Thyroid gland (tissue), 4 donors: ENCODE data around the gene ZNF181. TPM values are rescaled to one million over a fixed set of nuclear protein-coding genes. Genes with fewer than 3 reads are reported as not detected.

Experiments used
- DNase-seq, 2 donors: peaks; one replicate each; pipeline ENCODE4 v3.0.0-alpha.2; 2019
- H3K27ac ChIP-seq, 3 donors: fragments of 200-600 bp; sonication (generic); 1 replicate in 2 of 3; 2 replicates in 1 of 3; pipeline ENCODE4 v1.5.1; 2016 to 2019; ENCODE audit warnings: mild to moderate bottlenecking in 1 of 3, moderate library complexity in 1 of 3
- H3K27me3 ChIP-seq: fragments of 200-600 bp; sonication (generic); one replicate; pipeline ENCODE4 v1.5.1; 2019
- H3K36me3 ChIP-seq, 2 donors: fragments of 200-600 bp; sonication (generic); one replicate each; pipeline ENCODE4 v1.5.1; 2016 to 2019
- H3K4me1 ChIP-seq, 2 donors: fragments of 200-600 bp; sonication (generic); one replicate each; pipeline ENCODE4 v1.5.1; 2017 to 2019
- H3K4me3 ChIP-seq, 3 donors: fragments of 200-600 bp; sonication (generic); replicated peaks in 1 of 3; 1 replicate in 2 of 3; 2 replicates in 1 of 3; pipeline ENCODE4 v1.5.1; 2016; ENCODE audit warnings: mild to moderate bottlenecking in 1 of 3
- H3K9me3 ChIP-seq: fragments of 200-600 bp; sonication (generic); one replicate; pipeline ENCODE4 v1.5.1; 2017
- POLR2A ChIP-seq, 2 donors: fragments of 450-650 bp; IDR thresholded peaks; one replicate each; pipeline ENCODE4 v1.6.1; 2017; ENCODE audit warnings: antibody characterized with exemption in 2 of 2, mild to moderate bottlenecking in 2 of 2, moderate library complexity in 1 of 2
- WGBS, 2 donors: methylation state at CpG; one replicate each; pipeline ENCODE4 v1.1.5; 2017; 5-methylcytosine and 5-hydroxymethylcytosine counted together
- intact Hi-C: fragments of 100-400 bp; cut with DNase I; formaldehyde crosslinking; loops from one replicate; pipeline ENCODE4 v1.15.1; 2023
- total RNA-seq, 4 donors: library from RNA; depleted of rRNA; stranded (reverse); fragments of >200 nt; gene quantifications; one replicate each; pipeline ENCODE4 v1.2.3, GENCODE V29; 2016
- TF ChIP-seq, protein P1 (sequence below), 6 experiments: fragments of 200-600 bp in 3 of 6; fragments of 450-650 bp in 3 of 6; sonication (generic) in 3 of 6; IDR thresholded peaks; one replicate each; pipeline ENCODE4 v1.5.1; 2016 to 2019; ENCODE audit warnings: antibody characterized with exemption in 6 of 6, mild to moderate bottlenecking in 2 of 6, inconsistent platforms in 1 of 6, moderate library complexity in 1 of 6

The ZNF181 gene
- total RNA-seq, 4 donors from 2014 or later: 28.1 to 39.8 (median 36.0) TPM

DNA sequence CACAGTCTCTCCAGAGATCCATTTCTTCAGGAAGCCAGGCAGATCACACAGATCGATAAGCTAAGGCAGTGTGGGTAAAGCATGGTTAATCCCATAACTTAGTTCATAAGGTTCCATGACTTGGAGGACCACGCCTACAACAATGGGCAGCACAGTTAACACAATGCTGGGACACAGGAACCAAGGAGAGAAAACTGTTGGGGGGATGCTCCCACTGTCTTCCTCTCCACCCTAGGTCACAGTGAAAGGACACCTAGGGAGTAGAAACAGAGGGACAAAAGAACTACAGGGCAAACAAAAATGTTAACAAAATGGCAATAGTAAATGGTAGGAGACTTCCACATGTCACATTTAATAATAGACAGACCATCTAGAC lies 20.8 kb upstream of the ZNF181 start:
- Histone ChIP-seq H3K9me3 (no peaks in the 10 kb centered on the region), H3K36me3 (no peaks in the 10 kb centered on the region), H3K4me1 (no peaks in the 10 kb centered on the region), H3K27ac (no peak overlapping the region), H3K4me3 (no peak overlapping the region), H3K27me3 (no peaks in the 10 kb centered on the region)
- 77 to 88% methylated on average over 2 of the region's 2 CpGs for WGBS, 2 donors
- DNase-seq: no peak
- intact Hi-C loops: loop anchor here (5.0 to 10.0 kb wide), 2 partner anchors 76 to 208 kb away; no protein-coding TSS in a partner anchor
- TF ChIP-seq, protein P1, sequence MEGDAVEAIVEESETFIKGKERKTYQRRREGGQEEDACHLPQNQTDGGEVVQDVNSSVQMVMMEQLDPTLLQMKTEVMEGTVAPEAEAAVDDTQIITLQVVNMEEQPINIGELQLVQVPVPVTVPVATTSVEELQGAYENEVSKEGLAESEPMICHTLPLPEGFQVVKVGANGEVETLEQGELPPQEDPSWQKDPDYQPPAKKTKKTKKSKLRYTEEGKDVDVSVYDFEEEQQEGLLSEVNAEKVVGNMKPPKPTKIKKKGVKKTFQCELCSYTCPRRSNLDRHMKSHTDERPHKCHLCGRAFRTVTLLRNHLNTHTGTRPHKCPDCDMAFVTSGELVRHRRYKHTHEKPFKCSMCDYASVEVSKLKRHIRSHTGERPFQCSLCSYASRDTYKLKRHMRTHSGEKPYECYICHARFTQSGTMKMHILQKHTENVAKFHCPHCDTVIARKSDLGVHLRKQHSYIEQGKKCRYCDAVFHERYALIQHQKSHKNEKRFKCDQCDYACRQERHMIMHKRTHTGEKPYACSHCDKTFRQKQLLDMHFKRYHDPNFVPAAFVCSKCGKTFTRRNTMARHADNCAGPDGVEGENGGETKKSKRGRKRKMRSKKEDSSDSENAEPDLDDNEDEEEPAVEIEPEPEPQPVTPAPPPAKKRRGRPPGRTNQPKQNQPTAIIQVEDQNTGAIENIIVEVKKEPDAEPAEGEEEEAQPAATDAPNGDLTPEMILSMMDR (IDR thresholded peaks at IDR 0.05): no peak
- no peak for TF ChIP-seq POLR2A (IDR thresholded peaks at IDR 0.05)

DNA sequence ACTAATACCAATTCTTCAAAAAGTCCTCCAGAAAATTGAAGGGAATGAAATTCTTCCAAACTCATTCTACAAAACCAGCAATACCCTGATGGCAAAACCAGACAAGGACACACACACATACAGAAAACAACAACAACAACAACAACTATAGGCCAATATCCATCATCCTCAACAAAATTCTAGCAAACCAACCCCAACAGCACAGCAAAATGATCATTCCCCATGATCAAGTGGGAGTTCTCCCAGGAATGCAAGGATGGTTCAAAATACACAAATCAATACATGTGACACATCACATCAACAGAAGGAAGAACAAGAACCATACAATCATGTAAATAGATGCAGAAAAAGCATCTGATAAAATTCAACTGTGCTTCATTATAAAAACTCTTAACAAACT lies 18.7 kb upstream of the ZNF181 start:
- no peak overlapping the region for H3K4me3 ChIP-seq
- no peak for DNase-seq
- TF ChIP-seq, protein P1 (IDR thresholded peaks at IDR 0.05): no peak
- TF ChIP-seq POLR2A (IDR thresholded peaks at IDR 0.05): no peak
- intact Hi-C loops: loop anchor here (10.0 kb wide), 1 partner anchor 211 kb away; no protein-coding TSS in a partner anchor
- H3K27me3 ChIP-seq: no peaks in the 10 kb centered on the region
- no peaks in the 10 kb centered on the region for H3K4me1 ChIP-seq
- H3K27ac ChIP-seq: no peak overlapping the region
- no peaks in the 10 kb centered on the region for H3K36me3 ChIP-seq
- H3K9me3 ChIP-seq: no peaks in the 10 kb centered on the region

DNA sequence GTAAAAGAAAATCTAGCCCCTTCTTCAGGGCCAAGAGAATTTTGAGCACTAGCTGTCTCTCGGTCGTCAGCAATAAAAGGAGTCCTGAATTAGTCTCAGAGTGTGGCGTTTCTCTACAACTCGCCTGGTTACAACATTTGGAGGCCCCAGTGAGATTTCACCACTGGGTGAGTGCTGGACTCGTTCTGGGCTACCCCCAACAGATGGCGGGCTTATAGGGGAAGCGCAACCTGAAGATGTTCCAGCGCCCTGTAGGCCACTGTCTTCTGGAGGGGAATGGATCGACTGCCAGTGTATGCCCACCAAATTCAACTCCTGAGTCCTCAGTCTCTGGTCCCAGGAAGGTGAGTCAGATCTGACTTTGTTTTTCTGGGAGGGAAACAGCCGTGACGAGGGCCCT lies 11.7 kb upstream of the ZNF181 start:
- WGBS, 2 donors: 61 to 71% methylated on average over 10 to 11 of the region's 11 CpGs
- H3K27me3 ChIP-seq: no peaks in the 10 kb centered on the region
- no peak overlapping the region for H3K27ac ChIP-seq
- no peak for TF ChIP-seq POLR2A (IDR thresholded peaks at IDR 0.05)
- TF ChIP-seq, protein P1 (IDR thresholded peaks at IDR 0.05): no peak
- DNase-seq: no peak
- no peak overlapping the region for H3K4me3 ChIP-seq
- H3K4me1 ChIP-seq: no peaks in the 10 kb centered on the region
- H3K36me3 ChIP-seq: no peaks in the 10 kb centered on the region
- intact Hi-C loops: no loop called here
- no peaks in the 10 kb centered on the region for H3K9me3 ChIP-seq

DNA sequence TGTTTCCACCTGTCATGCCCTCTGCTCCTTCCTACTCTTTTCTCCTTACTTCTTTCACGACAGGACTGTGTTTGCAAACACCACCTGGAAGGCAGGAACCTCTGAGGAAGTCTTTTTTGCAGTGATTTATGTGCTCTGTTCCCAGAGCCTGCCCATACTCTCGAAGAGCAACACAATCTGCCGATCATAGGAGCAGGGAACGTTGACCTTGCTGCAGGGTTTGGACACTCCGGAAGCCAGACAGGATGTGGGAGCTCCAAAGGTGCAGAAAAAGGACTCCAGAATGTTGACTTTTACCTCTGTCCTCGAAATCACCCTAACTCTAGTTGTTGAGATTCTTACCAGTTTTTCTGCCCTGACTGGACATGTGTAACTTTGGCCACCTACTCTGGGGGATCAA lies 8.6 kb upstream of the ZNF181 start:
- intact Hi-C loops: no loop called here
- Histone ChIP-seq H3K9me3 (no peaks in the 10 kb centered on the region), H3K27me3 (no peaks in the 10 kb centered on the region), H3K36me3 (no peaks in the 10 kb centered on the region), H3K27ac (no peak overlapping the region), H3K4me3 (no peak overlapping the region), H3K4me1 (no peaks in the 10 kb centered on the region)
- 54 to 67% methylated on average over 6 of the region's 6 CpGs for WGBS, 2 donors
- TF ChIP-seq POLR2A (IDR thresholded peaks at IDR 0.05): no peak
- TF ChIP-seq, protein P1 (IDR thresholded peaks at IDR 0.05): no peak
- DNase-seq: no peak

DNA sequence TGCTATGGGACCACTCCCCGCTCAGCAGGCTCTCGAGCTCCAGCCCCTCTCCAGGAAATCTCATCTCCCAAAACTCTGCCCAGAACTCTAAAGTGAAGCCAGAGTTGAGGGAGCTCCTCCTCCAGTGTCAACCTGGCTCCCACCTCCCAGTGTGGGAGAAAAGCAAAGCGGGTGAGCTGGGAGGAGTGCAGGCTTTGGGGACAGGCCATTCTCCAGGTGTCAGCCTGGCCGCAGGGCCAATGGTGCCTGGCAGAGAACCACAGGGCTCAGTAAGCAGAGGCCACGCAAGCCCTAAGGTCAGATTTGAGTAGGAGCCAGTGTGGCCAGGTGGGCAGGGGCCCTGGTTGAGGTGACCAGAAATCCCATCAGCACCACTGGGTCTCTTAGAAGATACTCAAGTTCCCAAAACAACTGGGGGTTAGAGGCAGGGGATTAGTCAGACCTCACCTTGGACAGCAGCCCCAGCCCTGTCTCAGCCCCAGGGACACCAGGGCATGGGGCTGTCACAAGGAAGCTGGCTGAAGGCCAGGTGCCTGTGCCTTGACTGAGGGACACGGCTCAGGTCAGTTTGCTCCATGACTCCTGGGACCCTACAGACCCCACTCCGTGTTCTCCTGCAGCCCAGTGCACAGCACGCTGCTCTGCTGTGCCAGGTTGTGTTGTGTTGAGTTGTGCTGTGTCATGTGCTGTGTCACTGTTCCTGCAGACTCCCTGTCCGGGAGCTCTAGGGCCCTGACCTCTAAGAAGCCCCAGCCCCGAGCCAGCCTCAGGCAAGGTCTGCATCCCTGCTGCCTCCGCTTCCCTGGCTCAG lies 2.8 kb upstream of the ZNF181 start:
- WGBS, 2 donors: 80 to 87% methylated on average over 8 to 10 of the region's 11 CpGs
- intact Hi-C loops: no loop called here
- no peaks in the 10 kb centered on the region for H3K36me3 ChIP-seq
- H3K27me3 ChIP-seq: no peaks in the 10 kb centered on the region
- no peak overlapping the region for H3K27ac ChIP-seq
- H3K4me3 ChIP-seq: no peak overlapping the region
- no peak for TF ChIP-seq POLR2A (IDR thresholded peaks at IDR 0.05)
- TF ChIP-seq, protein P1 (IDR thresholded peaks at IDR 0.05): no peak
- H3K4me1 ChIP-seq: peaks cover 15 to 19% of the 10 kb centered on the region in 2 donors
- DNase-seq: no peak
- H3K9me3 ChIP-seq: no peaks in the 10 kb centered on the region
